ENCODE measurements around the gene SULT2A1. TPM values are rescaled to one million over a fixed set of nuclear protein-coding genes. Genes with fewer than 3 reads are reported as not detected.

The SULT2A1 gene
- total and polyA plus RNA-seq, 2 of the 8 experiments (the other 6 are each of a cell fraction or from before 2014, with no cell fraction given), result not detected

GRCh38 chr19:47821460-47822020 lies 64.6 kb downstream of the SULT2A1 start, which contains the start of gene CRX:
Gene CRX (plus strand): TSS chr19:47821937. CDS start chr19:47834444, 12,507 bp downstream.
- Histone ChIP-seq H4K5ac (ENCODE audit: insufficient read length, low read depth, low read length) (no peak within 1 kb of the TSS), H3K4me3 (ENCODE audit: extremely low read depth in 1 of 4, insufficient read depth in 2 of 4, low read depth in 3 of 4, low read length in 4 of 4) (no peak within 1 kb of the TSS), H2AK5ac (ENCODE audit: low read depth, low read length) (0 out of 2 replicates have a peak within 1 kb of the TSS, but pooled peaks have one; percentile 53), H3K23ac (ENCODE audit: insufficient read length) (no peak within 1 kb of the TSS), H3K79me2 (ENCODE audit: control insufficient read depth in 1 of 2, insufficient read depth in 2 of 2, low read length in 2 of 2) (no peaks in the 10 kb centered on the region; a peak in 1 of 4 replicates), H2BK5ac (ENCODE audit: low read depth, low read length) (no peak within 1 kb of the TSS), H3K27me3 (replicated peaks in 1 of 4; ENCODE audit: control insufficient read depth in 3 of 4, extremely low read depth in 1 of 4, insufficient read depth in 3 of 4, low read length in 3 of 4) (no peaks in the 10 kb centered on the region), H3K4me1 (replicated peaks in 1 of 4; ENCODE audit: control insufficient read depth in 3 of 4, insufficient read depth in 4 of 4, low read length in 3 of 4) (peaks cover 0 to 19% (median 11%) of the 10 kb centered on the region in 4 experiments; a peak in 6 of 7 replicates), H3K79me1 (ENCODE audit: low read depth, low read length) (no peaks in the 10 kb centered on the region), H2AFZ (ENCODE audit: low read length) (no peak within 1 kb of the TSS), H4K8ac (ENCODE audit: extremely low read depth, insufficient read depth, low read length) (peak within 1 kb of the TSS; percentile 59; the same call in 1 of the 2 replicates), H3K18ac (ENCODE audit: extremely low read depth, low read length) (peak within 1 kb of the TSS; percentile 60; the same call in 1 of the 2 replicates), H3K9ac (replicated peaks in 1 of 4; ENCODE audit: extremely low read depth in 1 of 4, low read depth in 3 of 4, low read length in 3 of 4) (no peak within 1 kb of the TSS; a peak in 1 of 7 replicates), H4K91ac (replicated peaks; ENCODE audit: insufficient read length, low read length) (no peak within 1 kb of the TSS), H2BK20ac (ENCODE audit: low read length) (0 out of 2 replicates have a peak within 1 kb of the TSS, but pooled peaks have one; percentile 34), H3K4ac (replicated peaks; ENCODE audit: insufficient read length, low read depth, low read length) (no peak within 1 kb of the TSS), H3K23me2 (ENCODE audit: low read depth, low read length) (peaks cover 4% of the 10 kb centered on the region; the same call in 1 of the 2 replicates), H3K14ac (ENCODE audit: insufficient read length) (no peak within 1 kb of the TSS), H3K36me3 (ENCODE audit: control insufficient read depth in 2 of 4, insufficient read depth in 4 of 4, low read length in 3 of 4) (no peaks in the 10 kb centered on the region), H3K27ac (ENCODE audit: low read depth, low read length) (no peak within 1 kb of the TSS), H3K4me2 (ENCODE audit: insufficient read depth in 1 of 2, low read depth in 2 of 2, low read length in 2 of 2) (no peak within 1 kb of the TSS), H3K9me3 (ENCODE audit: insufficient read depth in 2 of 2, low read depth in 1 of 2, low read length in 1 of 2) (no peaks in the 10 kb centered on the region), H3K56ac (replicated peaks; ENCODE audit: insufficient read length, low read depth, low read length) (no peak within 1 kb of the TSS), H4K20me1 (replicated peaks in 1 of 2; ENCODE audit: control insufficient read depth in 1 of 2, insufficient read depth in 2 of 2, low read length in 2 of 2) (no peaks in the 10 kb centered on the region), H2BK15ac (ENCODE audit: low read length) (0 out of 2 replicates have a peak within 1 kb of the TSS, but pooled peaks have one; percentile 99), H2BK12ac (ENCODE audit: low read depth, low read length) (0 out of 2 replicates have a peak within 1 kb of the TSS, but pooled peaks have one; percentile 50), H2BK120ac (replicated peaks; ENCODE audit: low read depth, low read length) (no peak within 1 kb of the TSS)
- TF ChIP-seq TEAD4 (IDR thresholded peaks at IDR 0.05; ENCODE audit: low read depth, low read length) (no peak), KDM1A (IDR thresholded peaks at IDR 0.05; ENCODE audit: borderline replicate concordance, low read length) (peak; percentile 95), HDAC2 (IDR thresholded peaks at IDR 0.05; ENCODE audit: borderline replicate concordance in 1 of 2, low read depth in 2 of 2, low read length in 2 of 2) (peak in 1 of 2 experiments; percentile 42; a peak in 1 of 4 replicates)
- 81% methylated on average over 14 of the region's 15 CpGs; no CpG with 5 or more reads in 1 of the 2 experiments for WGBS, 2 experiments (ENCODE audit: extremely low coverage in 1 of 2, insufficient coverage in 1 of 2, insufficient read length in 1 of 2, insufficient replicate concordance in 2 of 2, low coverage in 1 of 2, low lambda C conversion rate in 2 of 2, missing lambda C conversion rate in 1 of 2)
- ChIA-PET CTCF (ENCODE audit: partially characterized antibody) (interaction anchor here (0.8 to 2.0 kb wide), 3 partner anchors 28 to 47 kb away, joined by 3 to 5 read pairs (median 4); no protein-coding TSS in a partner anchor), POLR2A (ENCODE audit: partially characterized antibody) (interaction anchor here (0.7 kb wide), 1 partner anchor 43 kb away, joined by 3 read pairs; no protein-coding TSS in a partner anchor)
- no peak for DNase-seq (ENCODE audit: low read depth in 1 of 2, low spot score in 2 of 2)
- no peak for FAIRE-seq
